MM.1S (cell line): ENCODE data around the gene THOC5.
"Not testable (repeated sequence)": the region's sequence is repeated elsewhere in the genome, so short reads cannot be mapped to it uniquely, and the experiment has no call there.

ENCODE experiments used
- DNase-seq: peaks from one replicate; pipeline ENCODE4 v3.0.0-alpha.2; 2015
- H2AFZ ChIP-seq: fragments of 300-600 bp; sonication (generic); 2 replicates; pipeline ENCODE4 v1.6.0; 2016; ENCODE audit warnings: antibody characterized with exemption, low read length
- H3F3A ChIP-seq: fragments of 300-600 bp; sonication (generic); 2 replicates; pipeline ENCODE4 v1.6.1; 2016; ENCODE audit warnings: mild to moderate bottlenecking, antibody characterized with exemption, low read length, moderate library complexity, mixed read lengths; ENCODE audit not compliant: insufficient read depth
- H3K27ac ChIP-seq: fragments of 300-600 bp; sonication (generic); 2 replicates; pipeline ENCODE4 v1.5.1; 2016; ENCODE audit warnings: mild to moderate bottlenecking, low read length
- H3K27me3 ChIP-seq: fragments of 300-600 bp; sonication (generic); replicated peaks from 2 replicates; pipeline ENCODE4 v1.6.0; 2016; ENCODE audit warnings: low read length; ENCODE audit not compliant: insufficient read depth
- H3K36me3 ChIP-seq: fragments of 300-600 bp; sonication (generic); replicated peaks from 2 replicates; pipeline ENCODE4 v1.6.1; 2016; ENCODE audit warnings: mild to moderate bottlenecking, low read length, mixed read lengths; ENCODE audit not compliant: insufficient read depth
- H3K4me1 ChIP-seq: fragments of 300-600 bp; sonication (generic); 2 replicates; pipeline ENCODE4 v1.6.1; 2016; ENCODE audit warnings: low read length, mixed read lengths
- H3K4me2 ChIP-seq: fragments of 300-600 bp; sonication (generic); 2 replicates; pipeline ENCODE4 v1.6.0; 2016; ENCODE audit warnings: low read depth, low read length
- H3K4me3 ChIP-seq: fragments of 300-600 bp; sonication (generic); 2 replicates; pipeline ENCODE4 v1.5.1; 2016; ENCODE audit warnings: low read length, mixed read lengths
- H3K79me2 ChIP-seq: fragments of 300-600 bp; sonication (generic); 2 replicates; pipeline ENCODE4 v1.6.1; 2016; ENCODE audit warnings: mixed run types, low read length, mixed read lengths
- H3K9ac ChIP-seq: fragments of 300-600 bp; sonication (generic); 2 replicates; pipeline ENCODE4 v1.6.1; 2016; ENCODE audit warnings: low read length, mixed read lengths
- H3K9me2 ChIP-seq: fragments of 300-600 bp; sonication (generic); replicated peaks from 2 replicates; pipeline ENCODE4 v1.6.1; 2016; ENCODE audit warnings: mild to moderate bottlenecking, low read length, mixed read lengths; ENCODE audit not compliant: insufficient read depth
- H3K9me3 ChIP-seq: fragments of 300-600 bp; sonication (generic); replicated peaks from 2 replicates; pipeline ENCODE4 v1.6.1; 2016; ENCODE audit warnings: mild to moderate bottlenecking, low read length, mixed read lengths; ENCODE audit not compliant: insufficient read depth
- H4K20me1 ChIP-seq: fragments of 300-600 bp; sonication (generic); 2 replicates; pipeline ENCODE4 v1.6.1; 2016; ENCODE audit warnings: mild to moderate bottlenecking, low read length, moderate library complexity, mixed read lengths; ENCODE audit not compliant: insufficient read depth
- CTCF ChIP-seq: fragments of 300-600 bp; sonication (generic); IDR thresholded peaks from 2 replicates; pipeline ENCODE4 v1.5.1; 2016; ENCODE audit warnings: antibody characterized with exemption, low read length, mixed read lengths
- EZH2 ChIP-seq: fragments of 300-600 bp; sonication (generic); optimal IDR thresholded peaks from 2 replicates; pipeline ENCODE3; 2017; ENCODE audit warnings: low read depth, mild to moderate bottlenecking, antibody characterized with exemption, low read length, mixed read lengths
- EZH2phosphoT487 ChIP-seq: fragments of 300-600 bp; sonication (generic); IDR thresholded peaks from 2 replicates; pipeline ENCODE4 v1.6.1; 2018; ENCODE audit warnings: antibody characterized with exemption, low read length

Gene THOC5

DNA sequence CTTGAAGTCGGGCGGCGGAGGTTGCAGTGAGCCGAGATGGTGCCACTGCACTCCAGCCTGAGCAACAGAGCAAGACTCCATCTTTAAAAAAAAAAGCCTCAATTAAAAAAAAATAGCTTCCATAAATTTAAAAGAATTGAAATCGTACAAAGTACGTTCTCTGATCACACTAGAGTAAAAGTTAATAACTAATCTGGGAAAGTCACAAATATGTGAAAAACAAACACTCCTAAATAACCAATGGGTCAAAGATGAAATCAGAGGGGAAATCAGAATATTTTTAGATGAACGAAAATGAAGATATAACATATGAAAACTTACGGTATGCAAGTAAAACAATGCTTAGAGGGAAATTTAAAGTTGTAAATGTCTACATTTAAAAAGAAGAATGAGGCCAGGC lies 53.7 kb downstream of the THOC5 start:
- TF ChIP-seq CTCF (no peak), EZH2 (no peak), EZH2phosphoT487 (no peak)

DNA sequence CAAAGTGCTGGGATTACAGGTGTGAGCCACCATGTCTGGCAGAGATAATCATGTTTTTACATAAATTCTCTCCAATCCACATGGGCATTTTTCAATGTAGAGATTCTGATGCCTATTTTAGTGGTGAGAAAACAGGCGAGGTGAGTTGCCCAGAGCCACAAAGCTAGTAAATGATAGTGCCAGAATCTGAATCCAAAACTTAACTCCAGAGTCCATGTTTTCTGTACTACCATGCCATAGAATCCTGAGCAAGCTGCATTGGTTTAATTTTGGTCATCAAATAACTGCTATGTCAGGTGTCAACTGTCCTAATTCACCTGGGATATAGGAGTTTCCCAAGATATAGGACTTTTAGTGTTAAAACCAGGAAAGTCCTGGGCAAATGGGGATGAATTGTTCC lies 59.9 kb downstream of the THOC5 start:
- Histone ChIP-seq H3K4me2 (no peak overlapping the region), H3F3A (no peaks in the 10 kb centered on the region), H3K79me2 (no peaks in the 10 kb centered on the region), H3K36me3 (no peaks in the 10 kb centered on the region), H3K4me3 (no peak overlapping the region), H3K9ac (no peak overlapping the region), H2AFZ (no peak overlapping the region), H3K27me3 (no peaks in the 10 kb centered on the region), H4K20me1 (no peaks in the 10 kb centered on the region), H3K9me2 (no peaks in the 10 kb centered on the region), H3K4me1 (no peaks in the 10 kb centered on the region), H3K27ac (no peak overlapping the region), H3K9me3 (no peaks in the 10 kb centered on the region)
- DNase-seq, result no peak
- no peak for TF ChIP-seq EZH2phosphoT487
- no peak for TF ChIP-seq EZH2
- TF ChIP-seq CTCF, result no peak

More for the DNA sequence above, 53.7 kb downstream of the THOC5 start:
- Histone ChIP-seq H3K4me1 (no peaks in the 10 kb centered on the region), H3K27me3 (no peaks in the 10 kb centered on the region), H3K79me2 (no peaks in the 10 kb centered on the region), H4K20me1 (no peaks in the 10 kb centered on the region), H3K9ac (no peak overlapping the region), H3K9me2 (no peaks in the 10 kb centered on the region), H3K27ac (no peak overlapping the region), H3F3A (no peaks in the 10 kb centered on the region), H2AFZ (no peak overlapping the region), H3K4me3 (no peak overlapping the region), H3K36me3 (no peaks in the 10 kb centered on the region), H3K9me3 (no peaks in the 10 kb centered on the region), H3K4me2 (no peak overlapping the region)
- no peak for DNase-seq

GRCh38 chr22:29491012-29491411 lies 62.5 kb downstream of the THOC5 start:
- no peaks in the 10 kb centered on the region for H3F3A ChIP-seq
- H3K79me2 ChIP-seq, result no peaks in the 10 kb centered on the region
- no peaks in the 10 kb centered on the region for H3K9me2 ChIP-seq
- TF ChIP-seq EZH2, result no peak
- no peak for TF ChIP-seq CTCF
- no peak for TF ChIP-seq EZH2phosphoT487
- no peak overlapping the region for H3K4me2 ChIP-seq
- H2AFZ ChIP-seq, result no peak overlapping the region
- H4K20me1 ChIP-seq, result no peaks in the 10 kb centered on the region
- H3K4me1 ChIP-seq, result no peaks in the 10 kb centered on the region
- DNase-seq, result no peak
- no peak overlapping the region for H3K9ac ChIP-seq
- H3K4me3 ChIP-seq, result no peak overlapping the region
- no peak overlapping the region for H3K27ac ChIP-seq
- no peaks in the 10 kb centered on the region for H3K36me3 ChIP-seq
- H3K27me3 ChIP-seq, result no peaks in the 10 kb centered on the region
- no peaks in the 10 kb centered on the region for H3K9me3 ChIP-seq

- not testable (repeated sequence) for H3K79me2 ChIP-seq, DNase-seq, H3K27ac ChIP-seq, H3K4me1 ChIP-seq, H4K20me1 ChIP-seq, H3K27me3 ChIP-seq, H3K9ac ChIP-seq, H3K4me2 ChIP-seq, H3K4me3 ChIP-seq, H3K9me3 ChIP-seq, H3K9me2 ChIP-seq, H2AFZ ChIP-seq, H3K36me3 ChIP-seq, H3F3A ChIP-seq
Measured at GRCh38 chr22:29489127-29489780, 64.3 kb downstream of the THOC5 start.
